Activated naive CD8-positive, alpha-beta T cell treated with anti-CD3 and anti-CD28 coated beads, Interleukin-2, amount 50 U/mL, for 16 hours (primary cell): ENCODE data around the gene LGALS7.

Experiments used
- DNase-seq: peaks from one replicate; pipeline ENCODE4 v3.0.0-alpha.2; 2020; ENCODE audit warnings: low read depth, low spot score

LGALS7 gene

DNA sequence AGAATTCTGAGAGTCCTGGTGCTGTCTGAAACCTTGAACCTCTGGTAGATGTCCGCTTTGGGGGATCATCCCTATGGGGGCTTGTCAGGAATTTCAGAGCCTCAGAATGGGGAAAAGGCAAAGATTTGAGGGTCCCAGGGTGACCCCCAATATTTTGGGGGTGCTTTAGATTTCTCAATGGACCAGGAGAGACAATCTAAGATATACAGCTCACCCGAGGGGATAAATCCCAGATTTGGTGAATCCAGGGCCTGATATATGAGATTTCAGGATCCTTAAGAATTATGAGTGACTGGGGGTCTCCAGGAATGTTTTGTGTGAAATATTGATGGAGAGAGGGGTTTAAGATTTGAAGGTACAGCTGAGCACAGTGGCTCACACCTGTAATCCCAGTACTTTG, 32.4 kb downstream of the LGALS7 start:
- no peak for DNase-seq

DNA sequence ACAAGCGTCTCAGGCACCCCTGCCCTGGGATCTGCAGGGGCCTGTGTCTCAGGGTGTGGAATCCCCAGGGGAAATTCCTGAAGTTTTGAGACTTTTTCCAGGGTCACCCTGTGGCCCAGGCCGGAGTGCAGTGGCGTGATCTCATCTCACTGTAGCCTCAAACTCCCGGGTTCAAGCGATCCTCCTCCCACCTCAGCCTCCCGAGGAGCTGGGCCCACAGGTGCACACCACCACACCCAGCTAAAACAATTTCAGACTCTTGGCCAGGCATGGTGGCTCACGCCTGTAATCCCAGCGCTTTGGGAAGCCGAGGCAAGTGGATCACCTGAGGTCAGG, 33.1 kb downstream of the LGALS7 start:
- DNase-seq = no peak

GRCh38 chr19:38739440-38740256, 33.7 kb downstream of the LGALS7 start:
- no peak for DNase-seq

GRCh38 chr19:38737921-38738737, 35.2 kb downstream of the LGALS7 start:
- DNase-seq = no peak

GRCh38 chr19:38737281-38737865, 35.9 kb downstream of the LGALS7 start:
- no peak for DNase-seq

DNA sequence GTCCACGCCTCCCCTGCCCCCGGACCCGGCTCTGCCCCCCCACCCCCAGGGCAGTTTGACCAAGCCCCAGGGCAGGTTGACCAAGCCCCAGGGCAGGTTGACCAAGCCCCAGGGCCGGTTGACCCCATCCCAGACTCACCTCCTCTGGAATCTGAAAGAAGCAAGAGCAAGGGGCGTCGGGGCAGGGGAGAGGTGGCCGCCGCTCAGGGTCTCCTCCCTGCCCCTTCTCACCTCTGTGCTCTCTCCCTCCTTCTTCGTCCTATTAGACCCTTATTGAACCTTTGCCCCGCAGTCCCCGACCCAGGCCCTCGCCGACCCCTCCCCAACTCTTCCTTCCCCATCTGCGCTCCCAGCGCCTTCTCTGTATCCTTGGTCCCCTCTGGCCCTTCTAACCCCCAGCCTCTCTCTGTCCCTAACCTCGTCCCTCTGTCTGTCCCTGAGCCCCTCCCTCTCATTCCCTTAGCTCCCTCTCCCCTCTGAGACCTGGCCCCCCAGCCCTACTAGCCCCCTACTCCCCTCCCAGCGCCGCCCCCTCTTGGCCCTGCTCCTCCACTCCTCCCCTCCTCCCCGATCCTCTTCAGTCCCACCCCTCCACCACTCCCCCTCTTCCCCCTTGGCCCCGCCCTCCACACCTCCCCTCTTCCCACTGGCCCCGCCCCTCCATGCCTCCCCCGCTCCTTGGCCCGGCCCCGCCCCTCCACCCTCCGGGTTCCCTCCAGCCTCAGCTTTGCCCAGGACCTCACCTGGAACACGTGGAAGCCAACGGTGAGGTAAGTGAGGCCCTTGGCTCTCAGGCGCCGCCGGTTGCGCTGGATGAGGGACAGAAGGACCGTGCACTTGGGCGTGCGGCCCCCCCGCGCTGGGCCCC, 36.7 kb downstream of the LGALS7 start:
- peak; percentile 37 for DNase-seq

DNA sequence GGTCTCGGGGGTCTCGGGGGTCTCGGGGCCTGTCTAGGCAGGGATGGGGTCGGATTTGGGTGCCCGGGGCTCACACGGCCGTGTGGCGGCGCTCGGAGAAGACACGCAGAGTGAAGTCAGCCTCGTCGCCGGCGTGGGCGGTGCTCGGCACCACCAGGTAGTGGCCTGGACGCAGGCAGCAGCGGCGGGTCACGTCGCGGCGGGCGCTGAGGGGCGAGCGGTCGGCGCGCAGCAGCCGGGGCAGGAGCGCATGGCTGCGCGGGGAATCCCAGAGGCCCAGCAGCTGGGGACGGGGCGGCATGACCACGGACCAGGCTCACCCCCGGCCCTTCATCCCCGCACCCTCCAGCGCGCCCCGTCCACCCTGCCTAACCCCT, 37.3 kb downstream of the LGALS7 start:
- DNase-seq = no peak

DNA sequence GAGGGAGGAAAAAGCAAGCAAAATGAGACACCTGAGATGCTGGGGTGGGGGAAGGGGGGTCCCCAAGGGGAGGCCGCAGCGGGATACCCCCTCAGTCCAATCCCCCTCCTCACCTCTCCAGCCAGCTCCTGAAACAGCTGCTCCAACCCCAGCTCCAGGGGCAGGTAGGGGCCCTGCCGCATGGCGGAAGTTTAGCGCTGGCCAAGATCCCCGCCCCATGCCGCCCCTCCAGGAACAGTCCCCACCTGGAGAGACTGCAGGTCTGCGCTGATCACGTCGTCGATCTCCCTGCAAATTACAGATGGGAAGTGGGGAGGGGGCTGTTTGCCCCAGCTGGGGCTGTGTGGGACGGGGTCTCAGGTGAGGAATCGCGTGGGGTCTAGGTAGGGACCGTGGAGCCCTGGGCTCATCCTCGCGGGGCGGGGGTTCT, 38.0 kb downstream of the LGALS7 start:
- DNase-seq = no peak

GRCh38 chr19:38734426-38735256, 38.7 kb downstream of the LGALS7 start:
- DNase-seq = no peak

GRCh38 chr19:38734176-38734425, 39.2 kb downstream of the LGALS7 start:
- no peak for DNase-seq

DNA sequence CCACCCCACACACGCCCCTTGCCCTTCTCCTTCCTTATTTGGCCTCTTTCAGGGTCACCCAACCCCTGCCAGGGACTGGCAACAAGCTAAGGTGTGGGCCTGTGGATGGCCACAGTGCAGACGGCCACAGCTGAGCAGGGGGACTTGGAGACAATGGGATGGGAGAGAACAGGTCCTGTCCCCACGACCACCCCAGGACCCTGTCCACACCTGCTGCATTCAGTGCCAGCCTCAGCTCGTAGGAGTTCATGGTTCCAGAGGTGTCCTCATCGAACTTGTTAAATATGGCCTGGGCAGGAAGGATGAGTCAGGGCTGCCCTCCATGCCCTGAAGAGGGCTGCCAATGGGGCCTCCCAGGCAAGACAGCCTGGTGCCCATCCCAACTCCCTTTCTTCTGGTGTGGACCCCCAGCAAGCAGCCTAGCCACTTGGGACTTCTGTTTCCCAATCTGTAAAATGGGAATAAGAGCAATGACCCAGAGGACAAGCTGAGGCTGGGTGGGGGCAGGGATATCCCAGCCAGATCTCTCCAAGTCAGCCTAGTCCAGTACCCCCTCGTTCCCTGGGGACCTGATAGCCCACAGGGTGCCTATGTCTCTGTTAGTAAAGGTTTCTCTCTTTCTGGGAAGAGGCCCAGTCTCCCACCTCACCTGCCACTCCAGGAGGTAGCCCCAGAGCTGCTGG, 39.7 kb downstream of the LGALS7 start:
- DNase-seq = no peak

- DNase-seq = no peak
Observed at GRCh38 chr19:38733241-38733492, 40.1 kb downstream of the LGALS7 start.

DNA sequence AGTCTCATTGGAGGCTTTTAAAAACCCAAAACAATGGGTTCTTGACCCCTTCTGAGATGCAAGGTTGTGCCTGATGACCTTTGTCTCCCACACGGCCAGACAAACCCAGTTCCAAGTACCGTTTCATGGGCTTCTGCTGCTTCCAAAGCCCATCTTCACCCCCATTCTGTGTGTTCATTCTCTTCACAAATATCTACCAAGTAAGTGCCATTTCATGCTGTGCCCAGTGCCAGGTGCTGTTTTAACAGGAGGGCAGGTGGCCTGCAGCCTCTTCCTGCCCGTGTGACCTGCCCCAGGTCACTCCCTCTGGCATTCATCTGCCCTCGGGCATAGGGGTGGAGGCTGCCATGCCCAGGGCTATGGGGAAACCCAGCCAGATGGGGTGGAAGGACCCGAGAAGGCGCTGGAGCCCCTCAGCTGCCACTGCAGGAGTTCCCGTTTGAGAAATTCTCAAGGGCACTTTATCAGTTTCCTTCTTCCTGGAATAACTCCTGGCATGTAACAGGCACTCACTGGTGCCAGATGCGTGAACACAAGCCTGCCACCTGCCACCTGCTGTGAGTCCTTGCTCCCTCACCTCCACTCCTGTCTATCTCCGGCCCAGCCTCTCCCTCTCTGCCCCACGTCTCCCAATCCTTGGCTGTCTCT, 41.5 kb downstream of the LGALS7 start:
- no peak for DNase-seq

DNA sequence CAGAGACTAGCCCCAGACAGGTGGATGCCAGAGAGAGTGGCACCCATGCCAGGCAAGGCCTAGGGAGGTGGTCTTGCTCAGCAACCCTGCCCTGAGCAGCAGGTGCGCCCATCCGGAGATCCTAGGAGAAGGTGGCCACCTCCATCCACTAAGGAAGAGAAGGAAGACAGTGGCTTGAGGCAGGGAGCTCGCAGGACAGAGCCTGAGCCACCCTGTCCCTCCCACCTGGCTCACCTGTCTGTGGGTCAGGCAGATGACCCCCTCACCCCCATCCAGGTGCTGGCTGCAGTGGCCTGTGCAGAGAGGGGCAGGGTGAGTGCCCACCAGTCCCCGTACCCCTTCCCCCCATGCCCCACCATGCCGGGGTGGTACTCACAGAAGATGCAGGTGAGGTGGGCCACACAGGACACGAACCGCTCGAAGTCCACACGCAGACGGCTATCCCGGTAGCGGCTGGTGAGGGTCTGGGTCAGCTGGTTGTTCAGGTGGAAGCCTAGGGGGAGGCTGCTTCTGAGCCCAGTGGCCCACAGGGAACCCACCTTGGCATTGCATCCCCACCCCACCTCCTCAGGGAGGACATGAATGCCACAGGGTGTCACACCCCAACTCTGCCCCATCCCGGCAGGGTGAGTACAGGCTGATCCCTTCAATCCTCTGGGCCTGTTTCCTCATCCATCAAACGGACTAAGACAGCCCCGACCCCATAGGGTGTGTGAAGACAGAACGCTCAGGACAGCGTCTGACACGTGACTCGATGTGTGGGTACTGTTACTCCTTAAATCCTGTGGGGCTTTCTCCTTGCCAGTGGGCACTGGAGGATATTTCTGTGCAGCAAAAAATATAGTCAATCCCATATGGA, 42.4 kb downstream of the LGALS7 start:
- no peak for DNase-seq

- no peak for DNase-seq
Observed at GRCh38 chr19:38730470-38730730, 42.9 kb downstream of the LGALS7 start.

GRCh38 chr19:38729653-38730469, 43.5 kb downstream of the LGALS7 start:
- peak; percentile 60 for DNase-seq

- no peak for DNase-seq
Observed at GRCh38 chr19:38728752-38729541, 44.4 kb downstream of the LGALS7 start.
